ENCODE data around the gene PLSCR3.

- TF ChIP-seq CTCF (conservative IDR thresholded peaks at IDR 0.05; ENCODE audit: low read depth in 2 of 2) (no peak), EZH2 (IDR thresholded peaks at IDR 0.05; ENCODE audit: low read depth, unreplicated experiment) (no peak), REST (IDR thresholded peaks at IDR 0.05; ENCODE audit: unreplicated experiment) (no peak), CREB1 (CRISPR knock-in tag; IDR thresholded peaks at IDR 0.05; ENCODE audit: low read depth) (no peak), EZH2phosphoT487 (IDR thresholded peaks at IDR 0.05; ENCODE audit: unreplicated experiment) (no peak), ZNF114 (CRISPR knock-in tag; IDR thresholded peaks at IDR 0.05) (no peak), POLR2AphosphoS5 (IDR thresholded peaks at IDR 0.05; ENCODE audit: low read depth) (no peak), ETS1 (IDR thresholded peaks at IDR 0.05) (no peak), ZNF331 (CRISPR knock-in tag; IDR thresholded peaks at IDR 0.05; ENCODE audit: low read depth) (no peak), JUNB (IDR thresholded peaks at IDR 0.05; ENCODE audit: unreplicated experiment) (no peak)
These were observed 4.1 kb downstream of the PLSCR3 start for GRCh38 chr17:7389924-7390910.

Measured in GM23338 (cell line).